Neutrophil (primary cell): ENCODE measurements around the gene CLCF1.

Experiments used
- H3K27ac ChIP-seq: fragments of 200-600 bp; sonication (generic); 2 replicates; pipeline ENCODE4 v1.5.1; 2016; ENCODE audit warnings: mild to moderate bottlenecking, moderate library complexity
- H3K27me3 ChIP-seq: fragments of 200-600 bp; sonication (generic); 2 replicates; pipeline ENCODE4 v1.6.0; 2016; ENCODE audit warnings: mild to moderate bottlenecking
- H3K36me3 ChIP-seq: fragments of 200-600 bp; sonication (generic); 2 replicates; pipeline ENCODE4 v1.5.1; 2017
- H3K4me1 ChIP-seq, 2 experiments: fragments of 200-600 bp in 1 of 2; sonication (generic) in 1 of 2; 1 replicate in 1 of 2; 2 replicates in 1 of 2; pipeline versions ENCODE4 v1.5.1 to v1.6.1; 2013 to 2016; ENCODE audit warnings: low read depth in 1 of 2, low read length in 1 of 2, mild to moderate bottlenecking in 1 of 2, moderate library complexity in 1 of 2; ENCODE audit not compliant: control insufficient read depth in 1 of 2, insufficient read depth in 1 of 2
- H3K4me3 ChIP-seq, 2 experiments: fragments of 200-600 bp in 1 of 2; sonication (generic) in 1 of 2; 1 replicate in 1 of 2; 2 replicates in 1 of 2; pipeline ENCODE4 v1.5.1; 2013 to 2016; ENCODE audit warnings: low read depth in 1 of 2, low read length in 1 of 2, mild to moderate bottlenecking in 1 of 2, moderate library complexity in 1 of 2
- H3K9me3 ChIP-seq: fragments of 200-600 bp; sonication (generic); 2 replicates; pipeline ENCODE4 v1.5.1; 2016
- CTCF ChIP-seq: fragments of 200-600 bp; sonication (generic); IDR thresholded peaks from 2 replicates; pipeline ENCODE4 v1.5.1; 2016; ENCODE audit warnings: antibody characterized with exemption

Gene CLCF1

GRCh38 chr11:67332081-67332691 is 41.2 kb downstream of the CLCF1 start:
- no peak for TF ChIP-seq CTCF
- Histone ChIP-seq H3K4me1 (no peaks in the 10 kb centered on the region), H3K36me3 (no peaks in the 10 kb centered on the region), H3K4me3 (no peak overlapping the region), H3K27me3 (no peaks in the 10 kb centered on the region), H3K9me3 (no peaks in the 10 kb centered on the region), H3K27ac (no peak overlapping the region)

GRCh38 chr11:67323526-67323925 is 49.9 kb downstream of the CLCF1 start:
- no peaks in the 10 kb centered on the region for H3K9me3 ChIP-seq
- peaks cover 4% of the 10 kb centered on the region for H3K27me3 ChIP-seq
- no peak overlapping the region for H3K4me3 ChIP-seq
- peaks cover under 1% of the 10 kb centered on the region in 2 experiments for H3K4me1 ChIP-seq
- TF ChIP-seq CTCF: no peak
- no peaks in the 10 kb centered on the region for H3K36me3 ChIP-seq
- H3K27ac ChIP-seq: no peak overlapping the region

- Histone ChIP-seq H3K27ac (no peak overlapping the region), H3K36me3 (no peaks in the 10 kb centered on the region), H3K27me3 (peaks cover 4% of the 10 kb centered on the region), H3K4me1 (peaks cover 8% of the 10 kb centered on the region in 2 experiments), H3K4me3 (no peak overlapping the region), H3K9me3 (no peaks in the 10 kb centered on the region)
- no peak for TF ChIP-seq CTCF
Observed at GRCh38 chr11:67322049-67322448, 51.3 kb downstream of the CLCF1 start.

GRCh38 chr11:67321313-67321871 is 52.0 kb downstream of the CLCF1 start:
- no peaks in the 10 kb centered on the region for H3K36me3 ChIP-seq
- H3K27ac ChIP-seq: no peak overlapping the region
- no peak for TF ChIP-seq CTCF
- H3K9me3 ChIP-seq: no peaks in the 10 kb centered on the region
- peaks cover 4% of the 10 kb centered on the region for H3K27me3 ChIP-seq
- peaks cover 14 to 15% of the 10 kb centered on the region in 2 experiments for H3K4me1 ChIP-seq
- H3K4me3 ChIP-seq: no peak overlapping the region

- Histone ChIP-seq H3K9me3 (no peaks in the 10 kb centered on the region), H3K27ac (no peak overlapping the region), H3K27me3 (peaks cover 4% of the 10 kb centered on the region), H3K4me1 (peaks cover 16 to 17% of the 10 kb centered on the region in 2 experiments), H3K36me3 (no peaks in the 10 kb centered on the region), H3K4me3 (no peak overlapping the region)
- no peak for TF ChIP-seq CTCF
Observed at GRCh38 chr11:67320691-67321090, 52.7 kb downstream of the CLCF1 start.
